SK-N-SH treated with all-trans-retinoic acid at 6 μM for 48 hours (cell line): ENCODE results near the gene HLCS.

ENCODE experiments used
- ATAC-seq: fragments of 200-7000 bp; cut with Tn5 transposase; 3 replicates; pipeline ENCODE4 v1.9.1; 2020; ENCODE audit warnings: mild to moderate bottlenecking, moderate library complexity
- ARNTL ChIP-seq: fragments of 450-650 bp; formaldehyde crosslinking; IDR thresholded peaks from 2 replicates; pipeline ENCODE4 v1.5.0; 2020; ENCODE audit warnings: low read depth, mild to moderate bottlenecking, moderate library complexity, borderline replicate concordance
- BACH2 ChIP-seq: fragments of 250-450 bp; sonication (Bioruptor Pico); IDR thresholded peaks from 2 replicates; pipeline ENCODE4 v1.9.0; 2021; ENCODE audit warnings: mild to moderate bottlenecking, borderline replicate concordance
- ESRRG ChIP-seq: fragments of 250-450 bp; sonication (Bioruptor Pico); IDR thresholded peaks from 2 replicates; pipeline ENCODE4 v1.6.1; 2021; ENCODE audit warnings: mild to moderate bottlenecking
- GLIS3 ChIP-seq: fragments of 250-450 bp; sonication (Bioruptor Pico); IDR thresholded peaks from 2 replicates; pipeline ENCODE4 v1.5.0; 2020; ENCODE audit warnings: mild to moderate bottlenecking, moderate library complexity
- ISL1 ChIP-seq: fragments of 250-450 bp; sonication (Bioruptor Pico); IDR thresholded peaks from 2 replicates; pipeline ENCODE4 v2.1.2; 2022; ENCODE audit warnings: mild to moderate bottlenecking, moderate library complexity
- OSR1 ChIP-seq: fragments of 250-450 bp; sonication (Bioruptor Pico); IDR thresholded peaks from 2 replicates; pipeline ENCODE4 v1.8.0; 2022; ENCODE audit warnings: moderate library complexity, mild to moderate bottlenecking, inconsistent platforms
- PPARA ChIP-seq: fragments of 250-450 bp; sonication (Bioruptor Pico); IDR thresholded peaks from 2 replicates; pipeline ENCODE4 v1.5.0; 2020; ENCODE audit warnings: mild to moderate bottlenecking, borderline replicate concordance
- RARB ChIP-seq: fragments of 250-450 bp; sonication (Bioruptor Pico); IDR thresholded peaks from 2 replicates; pipeline ENCODE4 v1.8.0; 2021; ENCODE audit warnings: mild to moderate bottlenecking, moderate library complexity
- SNAI2 ChIP-seq: fragments of 250-450 bp; sonication (Bioruptor Pico); IDR thresholded peaks from 2 replicates; pipeline ENCODE4 v1.5.0; 2020; ENCODE audit warnings: mild to moderate bottlenecking, moderate library complexity
- TCF4 ChIP-seq: fragments of 250-450 bp; sonication (Bioruptor Pico); IDR thresholded peaks from 2 replicates; pipeline ENCODE4 v1.8.0; 2021; ENCODE audit warnings: mild to moderate bottlenecking, moderate library complexity, borderline replicate concordance
- TOX ChIP-seq: fragments of 250-450 bp; sonication (Bioruptor Pico); IDR thresholded peaks from 2 replicates; pipeline ENCODE4 v1.8.0; 2021; ENCODE audit warnings: mild to moderate bottlenecking, moderate library complexity, borderline replicate concordance
- ZC3H10 ChIP-seq: fragments of 250-450 bp; sonication (Bioruptor Pico); IDR thresholded peaks from 2 replicates; pipeline ENCODE4 v1.5.1; 2021; ENCODE audit warnings: mild to moderate bottlenecking, moderate library complexity
- ZFP3 ChIP-seq: fragments of 250-450 bp; sonication (Bioruptor Pico); IDR thresholded peaks from 2 replicates; pipeline ENCODE4 v1.5.0; 2020; ENCODE audit warnings: mild to moderate bottlenecking, moderate library complexity
- ZNF565 ChIP-seq: fragments of 450-650 bp; formaldehyde crosslinking; conservative IDR thresholded peaks from 2 replicates; pipeline ENCODE4 v1.5.0; 2020; ENCODE audit warnings: low read depth, mild to moderate bottlenecking, moderate library complexity
- ZNF70 ChIP-seq: fragments of 450-650 bp; formaldehyde crosslinking; IDR thresholded peaks from 2 replicates; pipeline ENCODE4 v1.5.0; 2020; ENCODE audit warnings: mild to moderate bottlenecking, moderate library complexity
- ZNF8 ChIP-seq: fragments of 450-650 bp; formaldehyde crosslinking; IDR thresholded peaks from 2 replicates; pipeline ENCODE4 v1.5.0; 2020; ENCODE audit warnings: mild to moderate bottlenecking, moderate library complexity
- TF ChIP-seq, protein P1 (sequence below): fragments of 250-450 bp; sonication (Bioruptor Pico); IDR thresholded peaks from 2 replicates; pipeline ENCODE4 v1.8.0; 2021; ENCODE audit warnings: low read depth, mild to moderate bottlenecking, moderate library complexity, borderline replicate concordance
- TF ChIP-seq, protein P2 (sequence below): fragments of 250-450 bp; sonication (Bioruptor Pico); IDR thresholded peaks from 2 replicates; pipeline ENCODE4 v1.8.0; 2020; ENCODE audit warnings: mild to moderate bottlenecking, moderate library complexity, borderline replicate concordance
- TF ChIP-seq, protein P3 (sequence below): fragments of 250-450 bp; sonication (Bioruptor Pico); IDR thresholded peaks from 2 replicates; pipeline ENCODE4 v1.5.1; 2020; ENCODE audit warnings: low read depth, mild to moderate bottlenecking, moderate library complexity
- TF ChIP-seq, protein P4 (sequence below): fragments of 250-450 bp; sonication (Bioruptor Pico); IDR thresholded peaks from 2 replicates; pipeline ENCODE4 v1.5.1; 2021; ENCODE audit warnings: mild to moderate bottlenecking, moderate library complexity
- TF ChIP-seq, protein P5 (sequence below): fragments of 250-450 bp; sonication (Bioruptor Pico); IDR thresholded peaks from 2 replicates; pipeline ENCODE4 v1.5.0; 2020; ENCODE audit warnings: mild to moderate bottlenecking, moderate library complexity

Gene HLCS

DNA sequence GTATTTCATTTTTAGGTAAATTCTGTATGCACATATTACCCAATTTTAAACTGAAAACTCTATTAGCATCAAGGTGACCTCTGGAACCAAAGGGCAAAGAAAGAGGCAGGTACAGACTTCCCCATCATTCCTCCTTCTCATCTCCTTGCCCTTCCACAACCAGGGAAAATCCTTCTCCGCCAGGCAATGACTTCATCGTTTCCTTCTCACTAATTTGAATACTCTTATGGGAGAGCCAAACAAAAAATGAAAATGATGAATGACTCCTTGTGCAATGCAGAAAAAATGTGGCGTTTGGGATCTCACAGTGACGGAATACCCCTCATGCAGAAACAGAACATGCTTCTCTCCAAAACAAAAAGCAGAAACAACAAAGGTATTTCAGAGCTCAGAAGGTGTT is 83.7 kb downstream of the HLCS start:
- no peak for ATAC-seq
- TF ChIP-seq ZNF70 (CRISPR knock-in tag) (no peak), ZNF565 (CRISPR knock-in tag) (no peak), ESRRG (CRISPR knock-in tag) (no peak), BACH2 (CRISPR knock-in tag) (no peak), ZFP3 (CRISPR knock-in tag) (no peak), ZC3H10 (no peak), TCF4 (CRISPR knock-in tag) (no peak), GLIS3 (CRISPR knock-in tag) (no peak), SNAI2 (no peak), ISL1 (CRISPR knock-in tag) (no peak), RARB (CRISPR knock-in tag) (no peak), OSR1 (CRISPR knock-in tag) (no peak), TOX (CRISPR knock-in tag) (no peak), ZNF8 (no peak)
- TF ChIP-seq, protein P1, sequence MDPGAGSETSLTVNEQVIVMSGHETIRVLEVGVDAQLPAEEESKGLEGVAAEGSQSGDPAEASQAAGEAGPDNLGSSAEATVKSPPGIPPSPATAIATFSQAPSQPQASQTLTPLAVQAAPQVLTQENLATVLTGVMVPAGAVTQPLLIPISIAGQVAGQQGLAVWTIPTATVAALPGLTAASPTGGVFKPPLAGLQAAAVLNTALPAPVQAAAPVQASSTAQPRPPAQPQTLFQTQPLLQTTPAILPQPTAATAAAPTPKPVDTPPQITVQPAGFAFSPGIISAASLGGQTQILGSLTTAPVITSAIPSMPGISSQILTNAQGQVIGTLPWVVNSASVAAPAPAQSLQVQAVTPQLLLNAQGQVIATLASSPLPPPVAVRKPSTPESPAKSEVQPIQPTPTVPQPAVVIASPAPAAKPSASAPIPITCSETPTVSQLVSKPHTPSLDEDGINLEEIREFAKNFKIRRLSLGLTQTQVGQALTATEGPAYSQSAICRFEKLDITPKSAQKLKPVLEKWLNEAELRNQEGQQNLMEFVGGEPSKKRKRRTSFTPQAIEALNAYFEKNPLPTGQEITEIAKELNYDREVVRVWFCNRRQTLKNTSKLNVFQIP = no peak
- TF ChIP-seq, protein P2, sequence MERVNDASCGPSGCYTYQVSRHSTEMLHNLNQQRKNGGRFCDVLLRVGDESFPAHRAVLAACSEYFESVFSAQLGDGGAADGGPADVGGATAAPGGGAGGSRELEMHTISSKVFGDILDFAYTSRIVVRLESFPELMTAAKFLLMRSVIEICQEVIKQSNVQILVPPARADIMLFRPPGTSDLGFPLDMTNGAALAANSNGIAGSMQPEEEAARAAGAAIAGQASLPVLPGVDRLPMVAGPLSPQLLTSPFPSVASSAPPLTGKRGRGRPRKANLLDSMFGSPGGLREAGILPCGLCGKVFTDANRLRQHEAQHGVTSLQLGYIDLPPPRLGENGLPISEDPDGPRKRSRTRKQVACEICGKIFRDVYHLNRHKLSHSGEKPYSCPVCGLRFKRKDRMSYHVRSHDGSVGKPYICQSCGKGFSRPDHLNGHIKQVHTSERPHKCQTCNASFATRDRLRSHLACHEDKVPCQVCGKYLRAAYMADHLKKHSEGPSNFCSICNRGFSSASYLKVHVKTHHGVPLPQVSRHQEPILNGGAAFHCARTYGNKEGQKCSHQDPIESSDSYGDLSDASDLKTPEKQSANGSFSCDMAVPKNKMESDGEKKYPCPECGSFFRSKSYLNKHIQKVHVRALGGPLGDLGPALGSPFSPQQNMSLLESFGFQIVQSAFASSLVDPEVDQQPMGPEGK (CRISPR knock-in tag) = no peak
- TF ChIP-seq, protein P3, sequence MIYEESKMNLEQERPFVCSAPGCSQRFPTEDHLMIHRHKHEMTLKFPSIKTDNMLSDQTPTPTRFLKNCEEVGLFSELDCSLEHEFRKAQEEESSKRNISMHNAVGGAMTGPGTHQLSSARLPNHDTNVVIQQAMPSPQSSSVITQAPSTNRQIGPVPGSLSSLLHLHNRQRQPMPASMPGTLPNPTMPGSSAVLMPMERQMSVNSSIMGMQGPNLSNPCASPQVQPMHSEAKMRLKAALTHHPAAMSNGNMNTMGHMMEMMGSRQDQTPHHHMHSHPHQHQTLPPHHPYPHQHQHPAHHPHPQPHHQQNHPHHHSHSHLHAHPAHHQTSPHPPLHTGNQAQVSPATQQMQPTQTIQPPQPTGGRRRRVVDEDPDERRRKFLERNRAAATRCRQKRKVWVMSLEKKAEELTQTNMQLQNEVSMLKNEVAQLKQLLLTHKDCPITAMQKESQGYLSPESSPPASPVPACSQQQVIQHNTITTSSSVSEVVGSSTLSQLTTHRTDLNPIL (CRISPR knock-in tag) = no peak
- TF ChIP-seq, protein P4, sequence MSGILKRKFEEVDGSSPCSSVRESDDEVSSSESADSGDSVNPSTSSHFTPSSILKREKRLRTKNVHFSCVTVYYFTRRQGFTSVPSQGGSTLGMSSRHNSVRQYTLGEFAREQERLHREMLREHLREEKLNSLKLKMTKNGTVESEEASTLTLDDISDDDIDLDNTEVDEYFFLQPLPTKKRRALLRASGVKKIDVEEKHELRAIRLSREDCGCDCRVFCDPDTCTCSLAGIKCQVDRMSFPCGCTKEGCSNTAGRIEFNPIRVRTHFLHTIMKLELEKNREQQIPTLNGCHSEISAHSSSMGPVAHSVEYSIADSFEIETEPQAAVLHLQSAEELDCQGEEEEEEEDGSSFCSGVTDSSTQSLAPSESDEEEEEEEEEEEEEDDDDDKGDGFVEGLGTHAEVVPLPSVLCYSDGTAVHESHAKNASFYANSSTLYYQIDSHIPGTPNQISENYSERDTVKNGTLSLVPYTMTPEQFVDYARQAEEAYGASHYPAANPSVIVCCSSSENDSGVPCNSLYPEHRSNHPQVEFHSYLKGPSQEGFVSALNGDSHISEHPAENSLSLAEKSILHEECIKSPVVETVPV = no peak

GRCh38 chr21:36881228-36881627 is 85.2 kb downstream of the HLCS start:
- TF ChIP-seq ZNF70 (CRISPR knock-in tag) (no peak), ZNF8 (no peak), RARB (CRISPR knock-in tag) (no peak), BACH2 (CRISPR knock-in tag) (no peak), ARNTL (CRISPR knock-in tag) (no peak)

DNA sequence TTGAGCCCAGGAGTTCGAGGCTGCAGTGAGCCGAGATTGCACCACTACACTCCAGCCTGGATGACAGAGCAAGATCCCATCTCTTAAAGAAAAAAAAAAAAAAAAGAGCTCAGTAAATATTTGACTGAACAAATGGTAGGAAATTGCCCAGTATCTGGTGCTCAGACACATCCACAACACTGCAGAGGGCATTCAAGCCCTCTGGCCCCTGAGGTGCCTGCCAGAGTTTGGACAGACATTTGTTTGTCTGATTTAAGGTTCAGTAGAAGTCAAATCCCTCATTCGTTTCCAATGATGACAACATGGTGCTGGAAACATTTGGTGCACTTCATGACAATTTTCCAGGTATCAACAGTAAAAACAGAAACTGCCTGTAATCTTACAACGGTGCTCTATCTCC is 86.6 kb downstream of the HLCS start:
- ATAC-seq = no peak
- TF ChIP-seq, protein P1 = no peak
- TF ChIP-seq, protein P5, sequence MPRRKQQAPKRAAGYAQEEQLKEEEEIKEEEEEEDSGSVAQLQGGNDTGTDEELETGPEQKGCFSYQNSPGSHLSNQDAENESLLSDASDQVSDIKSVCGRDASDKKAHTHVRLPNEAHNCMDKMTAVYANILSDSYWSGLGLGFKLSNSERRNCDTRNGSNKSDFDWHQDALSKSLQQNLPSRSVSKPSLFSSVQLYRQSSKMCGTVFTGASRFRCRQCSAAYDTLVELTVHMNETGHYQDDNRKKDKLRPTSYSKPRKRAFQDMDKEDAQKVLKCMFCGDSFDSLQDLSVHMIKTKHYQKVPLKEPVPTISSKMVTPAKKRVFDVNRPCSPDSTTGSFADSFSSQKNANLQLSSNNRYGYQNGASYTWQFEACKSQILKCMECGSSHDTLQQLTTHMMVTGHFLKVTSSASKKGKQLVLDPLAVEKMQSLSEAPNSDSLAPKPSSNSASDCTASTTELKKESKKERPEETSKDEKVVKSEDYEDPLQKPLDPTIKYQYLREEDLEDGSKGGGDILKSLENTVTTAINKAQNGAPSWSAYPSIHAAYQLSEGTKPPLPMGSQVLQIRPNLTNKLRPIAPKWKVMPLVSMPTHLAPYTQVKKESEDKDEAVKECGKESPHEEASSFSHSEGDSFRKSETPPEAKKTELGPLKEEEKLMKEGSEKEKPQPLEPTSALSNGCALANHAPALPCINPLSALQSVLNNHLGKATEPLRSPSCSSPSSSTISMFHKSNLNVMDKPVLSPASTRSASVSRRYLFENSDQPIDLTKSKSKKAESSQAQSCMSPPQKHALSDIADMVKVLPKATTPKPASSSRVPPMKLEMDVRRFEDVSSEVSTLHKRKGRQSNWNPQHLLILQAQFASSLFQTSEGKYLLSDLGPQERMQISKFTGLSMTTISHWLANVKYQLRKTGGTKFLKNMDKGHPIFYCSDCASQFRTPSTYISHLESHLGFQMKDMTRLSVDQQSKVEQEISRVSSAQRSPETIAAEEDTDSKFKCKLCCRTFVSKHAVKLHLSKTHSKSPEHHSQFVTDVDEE (CRISPR knock-in tag) = no peak
- no peak for TF ChIP-seq BACH2 (CRISPR knock-in tag)
- TF ChIP-seq ZNF8 = no peak
- TF ChIP-seq, protein P2 (CRISPR knock-in tag) = no peak
- no peak for TF ChIP-seq ZNF70 (CRISPR knock-in tag)
- TF ChIP-seq PPARA (CRISPR knock-in tag) = no peak
- TF ChIP-seq ISL1 (CRISPR knock-in tag) = no peak

More at GRCh38 chr21:36881228-36881627, 85.2 kb downstream of the HLCS start:
- no peak for ATAC-seq
